PFSK-1 (cell line): Measurements from ENCODE around the gene PCAT7.

Experiments used
- FOXP2 ChIP-seq: optimal IDR thresholded peaks from 2 replicates; pipeline ENCODE3; 2011; ENCODE audit warnings: borderline replicate concordance, control low read depth, inconsistent platforms; ENCODE audit not compliant: insufficient read depth; ENCODE audit errors: extremely low read length, extremely low read depth
- POLR2AphosphoS5 ChIP-seq: IDR thresholded peaks from 2 replicates; pipeline ENCODE4 v1.6.1; 2012; ENCODE audit warnings: low read depth, mild to moderate bottlenecking, control low read depth, low read length, moderate library complexity
- SIN3A ChIP-seq: IDR thresholded peaks from 2 replicates; pipeline ENCODE4 v1.6.1; 2012; ENCODE audit warnings: mild to moderate bottlenecking, low read length, moderate library complexity, borderline replicate concordance; ENCODE audit not compliant: insufficient read depth
- TAF1 ChIP-seq: IDR thresholded peaks from 2 replicates; pipeline ENCODE4 v1.6.1; 2012; ENCODE audit warnings: low read length, control low read depth, borderline replicate concordance; ENCODE audit not compliant: insufficient read depth
- TF ChIP-seq, protein P1 (sequence below), 2 experiments: IDR thresholded peaks; 2 replicates each; pipeline versions ENCODE4 v1.6.1 to v1.8.0; 2011 to 2012; ENCODE audit warnings: low read depth in 2 of 2, low read length in 2 of 2, control low read depth in 1 of 2, inconsistent platforms in 1 of 2, mild to moderate bottlenecking in 1 of 2, moderate library complexity in 1 of 2; ENCODE audit not compliant: insufficient read depth in 1 of 2

DNA sequence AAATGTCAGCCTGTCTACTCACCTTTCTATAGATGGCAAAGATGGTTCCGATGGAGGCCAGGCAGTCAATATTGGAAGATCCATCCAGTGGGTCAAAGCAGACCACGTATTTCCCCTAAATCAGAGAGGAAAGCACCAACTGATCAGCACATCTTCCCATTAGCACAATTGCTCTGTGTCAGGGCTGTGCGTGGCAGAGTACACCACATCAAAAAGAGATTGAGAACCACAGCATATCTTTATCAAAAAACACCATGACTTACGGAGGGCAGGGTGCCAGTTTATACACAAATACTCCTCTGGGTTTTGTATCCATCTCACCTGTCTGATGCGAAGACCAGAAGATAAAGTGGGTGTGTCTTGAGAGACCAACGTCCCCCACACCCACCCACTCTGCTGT lies 29.7 kb downstream of the PCAT7 start:
- TF ChIP-seq, protein P1, sequence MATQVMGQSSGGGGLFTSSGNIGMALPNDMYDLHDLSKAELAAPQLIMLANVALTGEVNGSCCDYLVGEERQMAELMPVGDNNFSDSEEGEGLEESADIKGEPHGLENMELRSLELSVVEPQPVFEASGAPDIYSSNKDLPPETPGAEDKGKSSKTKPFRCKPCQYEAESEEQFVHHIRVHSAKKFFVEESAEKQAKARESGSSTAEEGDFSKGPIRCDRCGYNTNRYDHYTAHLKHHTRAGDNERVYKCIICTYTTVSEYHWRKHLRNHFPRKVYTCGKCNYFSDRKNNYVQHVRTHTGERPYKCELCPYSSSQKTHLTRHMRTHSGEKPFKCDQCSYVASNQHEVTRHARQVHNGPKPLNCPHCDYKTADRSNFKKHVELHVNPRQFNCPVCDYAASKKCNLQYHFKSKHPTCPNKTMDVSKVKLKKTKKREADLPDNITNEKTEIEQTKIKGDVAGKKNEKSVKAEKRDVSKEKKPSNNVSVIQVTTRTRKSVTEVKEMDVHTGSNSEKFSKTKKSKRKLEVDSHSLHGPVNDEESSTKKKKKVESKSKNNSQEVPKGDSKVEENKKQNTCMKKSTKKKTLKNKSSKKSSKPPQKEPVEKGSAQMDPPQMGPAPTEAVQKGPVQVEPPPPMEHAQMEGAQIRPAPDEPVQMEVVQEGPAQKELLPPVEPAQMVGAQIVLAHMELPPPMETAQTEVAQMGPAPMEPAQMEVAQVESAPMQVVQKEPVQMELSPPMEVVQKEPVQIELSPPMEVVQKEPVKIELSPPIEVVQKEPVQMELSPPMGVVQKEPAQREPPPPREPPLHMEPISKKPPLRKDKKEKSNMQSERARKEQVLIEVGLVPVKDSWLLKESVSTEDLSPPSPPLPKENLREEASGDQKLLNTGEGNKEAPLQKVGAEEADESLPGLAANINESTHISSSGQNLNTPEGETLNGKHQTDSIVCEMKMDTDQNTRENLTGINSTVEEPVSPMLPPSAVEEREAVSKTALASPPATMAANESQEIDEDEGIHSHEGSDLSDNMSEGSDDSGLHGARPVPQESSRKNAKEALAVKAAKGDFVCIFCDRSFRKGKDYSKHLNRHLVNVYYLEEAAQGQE (IDR thresholded peaks at IDR 0.05; ENCODE audit: insufficient read depth in 1 of 2, low read depth in 2 of 2, low read length in 2 of 2): no peak
- TF ChIP-seq POLR2AphosphoS5 (no peak), TAF1 (no peak), SIN3A (no peak), FOXP2 (no peak)
